ENCODE measurements around the gene SOSTDC1. TPM values are rescaled to one million over a fixed set of nuclear protein-coding genes. Genes with fewer than 3 reads are reported as not detected.
"Not testable (repeated sequence)": the region's sequence is repeated elsewhere in the genome, so short reads cannot be mapped to it uniquely, and the experiment has no call there.

The SOSTDC1 gene
- total RNA-seq, 1 donor from 2014 or later, result not detected

GRCh38 chr7:16509829-16510228 is 44.3 kb upstream of the SOSTDC1 start:
- no peaks in the 10 kb centered on the region for H3K36me3 Mint-ChIP-seq (ENCODE audit: unreplicated experiment)
- H3K27ac Mint-ChIP-seq (ENCODE audit: unreplicated experiment), result no peak overlapping the region
- H3K27me3 Mint-ChIP-seq (ENCODE audit: unreplicated experiment), result no peaks in the 10 kb centered on the region
- no peak for TF ChIP-seq CTCF (IDR thresholded peaks at IDR 0.05)
- H3K4me1 Mint-ChIP-seq (ENCODE audit: unreplicated experiment), result peaks cover 8% of the 10 kb centered on the region
- no peak overlapping the region for H3K4me3 Mint-ChIP-seq (ENCODE audit: unreplicated experiment)
- no peak for DNase-seq (ENCODE audit: extremely low spot score, unreplicated experiment)
- peaks cover 6% of the 10 kb centered on the region for H3K9me3 Mint-ChIP-seq (ENCODE audit: unreplicated experiment)

DNA sequence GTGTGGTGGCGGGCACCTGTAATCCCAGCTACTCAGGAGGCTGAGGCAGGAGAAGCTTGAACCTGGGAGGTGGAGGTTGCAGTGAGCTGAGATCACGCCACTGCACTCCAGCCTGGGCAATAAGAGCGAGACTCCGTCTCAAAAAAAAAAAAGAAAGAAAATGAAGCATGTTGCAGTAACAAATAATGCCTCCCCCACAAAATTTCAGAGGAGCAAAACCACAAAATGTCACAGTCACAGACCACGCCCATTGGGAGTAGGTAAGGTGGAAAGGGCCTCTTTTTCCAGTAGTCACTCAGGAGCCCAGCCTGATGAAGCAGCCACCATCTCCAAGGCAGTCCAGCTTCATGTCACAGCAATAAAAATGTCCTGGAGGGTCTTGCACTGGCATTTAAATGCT is 40.9 kb upstream of the SOSTDC1 start:
- H3K27me3 Mint-ChIP-seq (ENCODE audit: unreplicated experiment); DNase-seq (ENCODE audit: extremely low spot score, unreplicated experiment); H3K36me3 Mint-ChIP-seq (ENCODE audit: unreplicated experiment); H3K27ac Mint-ChIP-seq (ENCODE audit: unreplicated experiment); H3K4me3 Mint-ChIP-seq (ENCODE audit: unreplicated experiment); H3K4me1 Mint-ChIP-seq (ENCODE audit: unreplicated experiment): not testable (repeated sequence)
- H3K9me3 Mint-ChIP-seq (ENCODE audit: unreplicated experiment), result peaks cover 11% of the 10 kb centered on the region

- Mint-ChIP-seq H3K9me3 (ENCODE audit: unreplicated experiment) (peaks cover 11% of the 10 kb centered on the region), H3K36me3 (ENCODE audit: unreplicated experiment) (no peaks in the 10 kb centered on the region), H3K4me1 (ENCODE audit: unreplicated experiment) (peaks cover 4% of the 10 kb centered on the region), H3K27ac (ENCODE audit: unreplicated experiment) (no peak overlapping the region), H3K27me3 (ENCODE audit: unreplicated experiment) (no peaks in the 10 kb centered on the region), H3K4me3 (ENCODE audit: unreplicated experiment) (no peak overlapping the region)
- no peak for DNase-seq (ENCODE audit: extremely low spot score, unreplicated experiment)
- no peak for TF ChIP-seq CTCF (IDR thresholded peaks at IDR 0.05)
These were observed 38.5 kb upstream of the SOSTDC1 start for GRCh38 chr7:16504019-16504418.

- no peak overlapping the region for H3K27ac Mint-ChIP-seq (ENCODE audit: unreplicated experiment)
- TF ChIP-seq CTCF (IDR thresholded peaks at IDR 0.05), result no peak
- peaks cover 4% of the 10 kb centered on the region for H3K4me1 Mint-ChIP-seq (ENCODE audit: unreplicated experiment)
- no peaks in the 10 kb centered on the region for H3K36me3 Mint-ChIP-seq (ENCODE audit: unreplicated experiment)
- no peak for DNase-seq (ENCODE audit: extremely low spot score, unreplicated experiment)
- no peak overlapping the region for H3K4me3 Mint-ChIP-seq (ENCODE audit: unreplicated experiment)
- H3K9me3 Mint-ChIP-seq (ENCODE audit: unreplicated experiment), result peaks cover 4% of the 10 kb centered on the region
- H3K27me3 Mint-ChIP-seq (ENCODE audit: unreplicated experiment), result no peaks in the 10 kb centered on the region
These were observed 36.8 kb upstream of the SOSTDC1 start for GRCh38 chr7:16502303-16502702.

GRCh38 chr7:16498122-16498521 is 32.6 kb upstream of the SOSTDC1 start:
- Mint-ChIP-seq H3K27ac (ENCODE audit: unreplicated experiment) (no peak overlapping the region), H3K4me3 (ENCODE audit: unreplicated experiment) (no peak overlapping the region), H3K4me1 (ENCODE audit: unreplicated experiment) (no peaks in the 10 kb centered on the region), H3K9me3 (ENCODE audit: unreplicated experiment) (no peaks in the 10 kb centered on the region), H3K36me3 (ENCODE audit: unreplicated experiment) (no peaks in the 10 kb centered on the region), H3K27me3 (ENCODE audit: unreplicated experiment) (no peaks in the 10 kb centered on the region)
- no peak for DNase-seq (ENCODE audit: extremely low spot score, unreplicated experiment)
- TF ChIP-seq CTCF (IDR thresholded peaks at IDR 0.05), result no peak
